WERI-Rb-1 (cell line): ENCODE measurements around the gene TLL2.

ENCODE experiments used
- DNase-seq: peaks from one replicate; pipeline ENCODE4 v3.0.0-alpha.2; 2020
- H3K27ac ChIP-seq: fragments of 250-450 bp; sonication (Bioruptor Pico); 2 replicates; pipeline ENCODE4 v1.5.1; 2020; ENCODE audit warnings: mild to moderate bottlenecking, moderate library complexity
- H3K27me3 ChIP-seq: fragments of 250-450 bp; sonication (Bioruptor Pico); 2 replicates; pipeline ENCODE4 v1.5.1; 2021; ENCODE audit warnings: mild to moderate bottlenecking, low read depth, moderate library complexity; ENCODE audit not compliant: insufficient read depth, severe bottlenecking
- H3K36me3 ChIP-seq: fragments of 250-450 bp; sonication (Bioruptor Pico); 2 replicates; pipeline ENCODE4 v1.5.1; 2020; ENCODE audit warnings: mild to moderate bottlenecking, moderate library complexity
- H3K4me3 ChIP-seq: 2 replicates; pipeline ENCODE4 v1.5.1; 2011; ENCODE audit warnings: low read depth, mild to moderate bottlenecking, control low read depth, low read length
- H3K9me3 ChIP-seq: fragments of 250-450 bp; sonication (Bioruptor Pico); 2 replicates; pipeline ENCODE4 v1.5.1; 2021; ENCODE audit warnings: mild to moderate bottlenecking, moderate library complexity; ENCODE audit not compliant: severe bottlenecking
- TF ChIP-seq, protein P1 (sequence below): IDR thresholded peaks from 2 replicates; pipeline ENCODE4 v1.5.1; 2011; ENCODE audit warnings: low read depth, mild to moderate bottlenecking, control low read depth, inconsistent platforms, low read length

The TLL2 gene

DNA sequence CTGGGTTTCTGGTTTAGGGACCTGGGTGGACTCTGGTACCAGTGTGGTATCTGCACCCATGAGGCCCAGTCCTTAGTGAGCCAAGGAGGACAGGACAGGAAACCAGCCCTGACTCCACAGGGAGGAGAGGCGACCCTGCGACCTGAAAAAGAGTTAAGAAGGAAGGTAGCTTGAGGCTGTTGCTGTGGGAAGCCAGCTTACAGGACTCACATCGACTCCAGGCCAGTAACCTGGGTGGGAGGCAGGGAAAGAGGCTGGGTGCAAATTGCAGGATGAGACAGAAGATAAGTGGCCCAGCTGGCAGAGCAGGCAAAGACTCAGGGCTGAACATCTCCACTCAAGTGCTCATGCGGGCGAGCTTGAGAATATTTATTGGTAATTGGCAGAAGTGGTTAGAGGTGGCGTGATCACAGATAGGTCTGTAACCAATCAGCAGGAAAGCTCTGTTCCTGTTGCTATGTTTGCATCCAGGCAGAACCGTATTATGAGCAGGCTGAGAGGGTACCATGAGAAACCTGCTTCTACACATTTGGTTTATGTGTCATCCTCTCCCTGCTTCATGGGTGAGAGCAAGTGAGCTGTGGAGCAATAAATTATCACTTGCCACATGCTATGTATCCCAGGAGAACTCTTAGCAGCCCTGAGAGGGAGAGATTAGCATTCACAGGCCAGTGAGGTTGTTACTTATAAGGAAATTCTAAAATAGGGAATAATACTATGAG is 11.0 kb downstream of the TLL2 start:
- TF ChIP-seq, protein P1, sequence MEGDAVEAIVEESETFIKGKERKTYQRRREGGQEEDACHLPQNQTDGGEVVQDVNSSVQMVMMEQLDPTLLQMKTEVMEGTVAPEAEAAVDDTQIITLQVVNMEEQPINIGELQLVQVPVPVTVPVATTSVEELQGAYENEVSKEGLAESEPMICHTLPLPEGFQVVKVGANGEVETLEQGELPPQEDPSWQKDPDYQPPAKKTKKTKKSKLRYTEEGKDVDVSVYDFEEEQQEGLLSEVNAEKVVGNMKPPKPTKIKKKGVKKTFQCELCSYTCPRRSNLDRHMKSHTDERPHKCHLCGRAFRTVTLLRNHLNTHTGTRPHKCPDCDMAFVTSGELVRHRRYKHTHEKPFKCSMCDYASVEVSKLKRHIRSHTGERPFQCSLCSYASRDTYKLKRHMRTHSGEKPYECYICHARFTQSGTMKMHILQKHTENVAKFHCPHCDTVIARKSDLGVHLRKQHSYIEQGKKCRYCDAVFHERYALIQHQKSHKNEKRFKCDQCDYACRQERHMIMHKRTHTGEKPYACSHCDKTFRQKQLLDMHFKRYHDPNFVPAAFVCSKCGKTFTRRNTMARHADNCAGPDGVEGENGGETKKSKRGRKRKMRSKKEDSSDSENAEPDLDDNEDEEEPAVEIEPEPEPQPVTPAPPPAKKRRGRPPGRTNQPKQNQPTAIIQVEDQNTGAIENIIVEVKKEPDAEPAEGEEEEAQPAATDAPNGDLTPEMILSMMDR = no peak
- H3K4me3 ChIP-seq = no peak overlapping the region
- no peaks in the 10 kb centered on the region for H3K36me3 ChIP-seq
- no peak for DNase-seq
- no peaks in the 10 kb centered on the region for H3K9me3 ChIP-seq
- no peaks in the 10 kb centered on the region for H3K27me3 ChIP-seq
- H3K27ac ChIP-seq = no peak overlapping the region

DNA sequence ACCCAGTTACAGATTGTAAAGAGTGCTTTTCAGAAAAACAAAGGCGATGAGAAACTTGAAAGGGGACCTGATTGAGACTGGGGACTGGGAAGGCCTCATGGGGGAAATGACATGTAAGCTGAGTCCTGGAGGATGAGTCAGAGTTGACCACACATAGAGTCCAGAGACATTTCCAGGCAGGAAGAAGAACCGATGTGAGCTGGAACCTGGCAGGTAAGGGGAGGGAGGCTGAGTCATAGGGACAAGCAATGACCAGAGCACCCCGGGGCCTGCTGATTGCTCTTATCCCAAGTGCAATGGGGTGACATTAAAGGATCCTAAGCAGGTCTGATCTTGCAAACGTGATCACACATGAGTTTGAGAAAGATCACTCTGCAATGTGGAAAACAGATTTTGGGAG is 11.7 kb downstream of the TLL2 start:
- Histone ChIP-seq H3K9me3 (no peaks in the 10 kb centered on the region), H3K27ac (no peak overlapping the region), H3K36me3 (no peaks in the 10 kb centered on the region), H3K4me3 (no peak overlapping the region), H3K27me3 (no peaks in the 10 kb centered on the region)
- TF ChIP-seq, protein P1 = no peak
- no peak for DNase-seq

DNA sequence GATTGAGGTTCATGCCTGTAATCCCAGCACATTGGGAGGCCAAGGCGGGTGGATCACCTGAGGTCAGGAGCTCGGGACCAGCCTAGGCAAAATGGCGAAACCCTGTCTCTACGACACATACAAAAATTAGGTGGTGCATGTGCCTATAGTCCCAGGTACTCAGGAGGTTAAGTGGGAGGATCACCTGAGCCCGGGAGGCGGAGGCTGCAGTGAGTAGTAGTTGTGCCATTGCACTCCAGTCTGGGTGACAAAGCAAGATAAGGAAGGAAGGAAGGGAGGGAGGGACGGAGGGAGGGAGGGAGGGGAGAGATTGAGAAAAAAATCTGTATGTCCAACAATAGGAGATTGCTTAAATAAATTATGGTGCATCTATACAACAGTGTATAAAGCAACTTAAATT is 13.2 kb downstream of the TLL2 start:
- H3K36me3 ChIP-seq = no peaks in the 10 kb centered on the region

DNA sequence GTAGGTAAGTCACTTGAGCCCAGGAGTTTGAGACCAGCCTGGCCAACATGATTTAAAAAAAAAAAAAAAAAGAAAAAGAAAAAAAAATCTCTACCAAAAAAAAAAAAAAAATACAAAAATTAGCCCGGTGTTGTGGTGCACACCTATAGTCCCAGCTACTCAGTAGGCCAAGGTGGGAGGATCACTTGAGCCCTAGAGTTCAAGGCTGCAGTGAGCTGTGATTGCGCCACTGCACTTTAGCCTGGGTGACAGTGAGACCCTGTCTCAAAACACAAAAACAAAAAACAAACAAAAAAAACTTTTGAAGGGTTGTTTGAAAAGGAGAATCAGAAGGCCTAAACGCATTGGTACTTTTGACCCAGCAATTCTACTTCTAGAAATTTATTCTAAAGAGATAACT is 13.7 kb downstream of the TLL2 start:
- Histone ChIP-seq H3K9me3 (no peaks in the 10 kb centered on the region), H3K27me3 (no peaks in the 10 kb centered on the region), H3K36me3 (no peaks in the 10 kb centered on the region), H3K4me3 (no peak overlapping the region), H3K27ac (no peak overlapping the region)
- TF ChIP-seq, protein P1 = no peak
- no peak for DNase-seq

More for the DNA sequence above, 13.2 kb downstream of the TLL2 start:
- no peak for DNase-seq
- TF ChIP-seq, protein P1 = no peak
- H3K27me3 ChIP-seq = no peaks in the 10 kb centered on the region
- no peak overlapping the region for H3K4me3 ChIP-seq
- H3K9me3 ChIP-seq = no peaks in the 10 kb centered on the region
- H3K27ac ChIP-seq = no peak overlapping the region

DNA sequence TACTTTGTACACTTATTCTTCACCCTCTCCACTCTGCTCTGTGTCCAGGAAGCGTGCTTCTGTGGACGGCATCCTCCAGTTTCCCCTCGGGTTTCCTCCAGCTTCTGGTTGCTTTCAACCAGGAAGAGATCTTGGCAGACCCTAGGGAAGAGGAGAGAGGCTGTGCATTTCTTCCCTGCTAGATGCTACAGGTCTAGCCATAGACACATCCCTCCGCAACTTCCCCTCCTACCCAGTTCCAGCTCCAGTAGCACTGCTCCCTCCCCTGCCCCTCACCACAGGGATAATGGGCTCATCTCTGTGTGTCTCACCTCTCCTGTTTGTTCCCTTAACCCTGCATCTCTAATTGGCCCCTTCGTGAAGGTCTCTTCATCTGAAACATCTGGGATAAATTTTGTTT is 16.3 kb downstream of the TLL2 start:
- TF ChIP-seq, protein P1 = no peak
- H3K36me3 ChIP-seq = no peaks in the 10 kb centered on the region
- no peaks in the 10 kb centered on the region for H3K9me3 ChIP-seq
- no peak overlapping the region for H3K27ac ChIP-seq
- no peak overlapping the region for H3K4me3 ChIP-seq
- no peaks in the 10 kb centered on the region for H3K27me3 ChIP-seq
- no peak for DNase-seq

DNA sequence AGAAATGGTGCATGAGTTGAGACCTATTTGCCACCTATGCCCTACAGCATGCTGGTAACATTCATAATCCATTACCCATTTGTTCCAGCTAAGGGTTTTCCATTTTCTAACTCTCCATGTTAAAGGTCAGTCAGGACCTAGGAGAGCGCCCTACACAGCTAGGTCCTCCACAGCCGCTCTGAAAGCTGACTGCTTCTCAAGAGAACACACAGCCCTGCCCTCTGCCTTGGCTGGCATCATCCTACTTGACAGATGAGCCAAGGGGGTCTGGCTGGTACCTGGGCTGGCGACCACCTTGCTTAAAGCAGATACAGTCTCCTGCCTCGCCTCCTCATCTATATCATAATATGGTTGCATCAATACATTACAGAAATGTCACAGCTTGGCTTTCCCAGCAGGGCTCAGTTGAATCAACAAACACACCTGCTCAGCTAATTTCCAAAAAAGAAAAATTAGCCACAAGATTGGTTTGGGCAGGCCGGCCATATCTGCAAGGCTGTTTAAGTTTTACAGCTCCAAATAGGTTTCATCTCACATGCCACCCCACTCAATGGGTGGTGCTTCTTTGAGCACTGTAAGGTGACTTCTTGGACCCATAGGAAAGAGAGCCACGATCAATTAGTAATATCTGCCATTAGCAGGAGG is 17.3 kb downstream of the TLL2 start:
- DNase-seq = no peak
- no peaks in the 10 kb centered on the region for H3K27me3 ChIP-seq

More for the DNA sequence above, 17.3 kb downstream of the TLL2 start:
- TF ChIP-seq, protein P1 = no peak
- no peak overlapping the region for H3K27ac ChIP-seq
- no peak overlapping the region for H3K4me3 ChIP-seq
- no peaks in the 10 kb centered on the region for H3K9me3 ChIP-seq
- H3K36me3 ChIP-seq = no peaks in the 10 kb centered on the region
